OCI-LY1 (cell line): Measurements from ENCODE around the gene CIPC.

Experiments used
- H2AFZ ChIP-seq: fragments of 200-600 bp; sonication (generic), shearing (Covaris generic); 2 replicates; pipeline ENCODE4 v1.6.0; 2014; ENCODE audit warnings: antibody characterized with exemption, mild to moderate bottlenecking, low read length
- H3F3A ChIP-seq: fragments of 200-600 bp; sonication (generic), shearing (Covaris generic); 2 replicates; pipeline ENCODE4 v1.6.0; 2014; ENCODE audit warnings: mild to moderate bottlenecking, antibody characterized with exemption, low read length, moderate library complexity; ENCODE audit not compliant: insufficient read depth
- H3K27ac ChIP-seq: fragments of 200-600 bp; sonication (generic); 2 replicates; pipeline ENCODE4 v1.5.1; 2014; ENCODE audit warnings: low read length, mixed run types, mild to moderate bottlenecking, low read depth; ENCODE audit not compliant: poor library complexity, severe bottlenecking
- H3K27me3 ChIP-seq: fragments of 200-600 bp; sonication (generic); 2 replicates; pipeline ENCODE4 v1.6.0; 2014; ENCODE audit warnings: antibody characterized with exemption, mild to moderate bottlenecking, low read length, moderate library complexity; ENCODE audit not compliant: insufficient read depth
- H3K36me3 ChIP-seq: fragments of 200-600 bp; sonication (generic); 2 replicates; pipeline ENCODE4 v1.6.1; 2014; ENCODE audit warnings: mild to moderate bottlenecking, antibody characterized with exemption, low read length, moderate library complexity, mixed read lengths; ENCODE audit not compliant: insufficient read depth
- H3K4me1 ChIP-seq: fragments of 200-600 bp; sonication (generic); 2 replicates; pipeline ENCODE4 v1.5.1; 2014; ENCODE audit warnings: mild to moderate bottlenecking, low read length, moderate library complexity; ENCODE audit not compliant: insufficient read depth, severe bottlenecking
- H3K4me2 ChIP-seq: fragments of 200-600 bp; sonication (generic), shearing (Covaris generic); 2 replicates; pipeline ENCODE4 v1.6.1; 2014; ENCODE audit warnings: low read length
- H3K4me3 ChIP-seq: fragments of 200-600 bp; sonication (generic); 2 replicates; pipeline ENCODE4 v1.5.1; 2014; ENCODE audit warnings: low read length, low read depth, mild to moderate bottlenecking, mixed read lengths; ENCODE audit not compliant: poor library complexity, severe bottlenecking
- H3K79me2 ChIP-seq: fragments of 200-600 bp; shearing (Covaris generic); 2 replicates; pipeline ENCODE4 v1.6.1; 2016; ENCODE audit warnings: mixed run types, low read length, mixed read lengths; ENCODE audit not compliant: insufficient read depth
- H3K9ac ChIP-seq: fragments of 200-600 bp; sonication (generic), shearing (Covaris generic); 2 replicates; pipeline ENCODE4 v1.6.1; 2014; ENCODE audit warnings: mild to moderate bottlenecking, low read length, mixed read lengths
- H3K9me2 ChIP-seq: fragments of 200-600 bp; sonication (generic), shearing (Covaris generic); 2 replicates; pipeline ENCODE4 v1.6.1; 2014; ENCODE audit warnings: low read depth, mild to moderate bottlenecking, low read length, mixed read lengths
- H3K9me3 ChIP-seq: fragments of 200-600 bp; shearing (Covaris generic); 2 replicates; pipeline ENCODE4 v1.6.1; 2014; ENCODE audit warnings: low read length, mixed read lengths
- H4K20me1 ChIP-seq: fragments of 200-600 bp; sonication (generic), shearing (Covaris generic); 2 replicates; pipeline ENCODE4 v1.6.0; 2016; ENCODE audit warnings: mild to moderate bottlenecking, low read length; ENCODE audit not compliant: insufficient read depth
- CTCF ChIP-seq: fragments of 200-600 bp; sonication (generic), shearing (Covaris generic); IDR thresholded peaks from 2 replicates; pipeline ENCODE4 v1.5.1; 2017; ENCODE audit warnings: mild to moderate bottlenecking, antibody characterized with exemption, low read length, moderate library complexity, mixed read lengths
- EZH2 ChIP-seq: fragments of 200-600 bp; sonication (generic), shearing (Covaris generic); IDR thresholded peaks from 2 replicates; pipeline ENCODE4 v1.8.0; 2017; ENCODE audit warnings: borderline replicate concordance, mixed run types, mild to moderate bottlenecking, antibody characterized with exemption, low read length, moderate library complexity, mixed read lengths

Gene CIPC

DNA sequence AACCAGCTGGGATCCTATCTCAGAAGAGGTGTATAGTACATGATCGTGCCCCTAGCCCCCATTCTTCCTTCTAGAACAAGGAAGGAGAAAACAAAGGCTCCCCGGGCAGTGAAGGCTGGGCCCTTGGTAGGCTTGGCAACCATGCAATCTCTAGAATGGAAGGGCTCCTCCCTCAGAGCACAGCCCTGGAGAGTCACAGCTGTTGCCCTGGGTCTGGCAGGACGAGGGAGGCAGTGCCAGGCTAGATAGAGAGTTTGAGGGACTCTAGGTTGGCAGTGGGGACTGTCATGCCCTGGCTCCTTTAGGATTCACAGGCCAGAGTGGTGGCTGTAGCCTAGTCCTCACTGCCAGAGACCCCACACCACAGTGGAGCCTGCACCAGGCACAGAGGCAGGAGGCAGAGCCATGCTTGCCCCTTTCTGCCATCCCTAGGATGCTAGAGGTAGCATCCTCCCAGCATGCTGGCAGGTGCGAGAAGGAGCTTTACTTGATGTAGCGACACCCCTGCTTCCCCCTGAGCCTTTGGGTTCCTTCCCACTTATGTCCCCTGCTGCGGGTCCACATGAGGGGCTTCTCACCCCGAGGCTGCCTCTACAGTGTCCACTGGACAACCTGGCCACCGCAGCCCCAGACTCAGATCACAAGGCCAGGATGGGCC lies 33.4 kb upstream of the CIPC start:
- H3K4me3 ChIP-seq: no peak overlapping the region
- H3K27me3 ChIP-seq: peaks cover 6% of the 10 kb centered on the region; the same call in 1 of the 2 replicates
- H3K4me1 ChIP-seq: peaks cover 4% of the 10 kb centered on the region
- no peaks in the 10 kb centered on the region for H3K79me2 ChIP-seq
- no peak overlapping the region for H3K27ac ChIP-seq
- H3K9me2 ChIP-seq: no peaks in the 10 kb centered on the region
- H3K36me3 ChIP-seq: no peaks in the 10 kb centered on the region
- no peak for TF ChIP-seq CTCF
- no peak for TF ChIP-seq EZH2
- no peak overlapping the region for H3K9ac ChIP-seq
- no peak overlapping the region for H3K4me2 ChIP-seq
- H3K9me3 ChIP-seq: no peaks in the 10 kb centered on the region
- no peaks in the 10 kb centered on the region for H4K20me1 ChIP-seq
- no peaks in the 10 kb centered on the region for H3F3A ChIP-seq
- no peak overlapping the region for H2AFZ ChIP-seq

- no peak overlapping the region for H3K9ac ChIP-seq
- no peaks in the 10 kb centered on the region for H3K9me3 ChIP-seq
- no peaks in the 10 kb centered on the region for H4K20me1 ChIP-seq
- H3K9me2 ChIP-seq: no peaks in the 10 kb centered on the region
- peaks cover 6% of the 10 kb centered on the region; the same call in 1 of the 2 replicates for H3K27me3 ChIP-seq
- H3K4me2 ChIP-seq: no peak overlapping the region
- no peak overlapping the region for H3K27ac ChIP-seq
- H3K4me1 ChIP-seq: peaks cover 4% of the 10 kb centered on the region
- no peaks in the 10 kb centered on the region for H3F3A ChIP-seq
- H3K79me2 ChIP-seq: no peaks in the 10 kb centered on the region
- H2AFZ ChIP-seq: no peak overlapping the region
- TF ChIP-seq EZH2 (no peak), CTCF (no peak)
- H3K36me3 ChIP-seq: no peaks in the 10 kb centered on the region
- no peak overlapping the region for H3K4me3 ChIP-seq
These were observed 32.0 kb upstream of the CIPC start for GRCh38 chr14:77065851-77066577.

DNA sequence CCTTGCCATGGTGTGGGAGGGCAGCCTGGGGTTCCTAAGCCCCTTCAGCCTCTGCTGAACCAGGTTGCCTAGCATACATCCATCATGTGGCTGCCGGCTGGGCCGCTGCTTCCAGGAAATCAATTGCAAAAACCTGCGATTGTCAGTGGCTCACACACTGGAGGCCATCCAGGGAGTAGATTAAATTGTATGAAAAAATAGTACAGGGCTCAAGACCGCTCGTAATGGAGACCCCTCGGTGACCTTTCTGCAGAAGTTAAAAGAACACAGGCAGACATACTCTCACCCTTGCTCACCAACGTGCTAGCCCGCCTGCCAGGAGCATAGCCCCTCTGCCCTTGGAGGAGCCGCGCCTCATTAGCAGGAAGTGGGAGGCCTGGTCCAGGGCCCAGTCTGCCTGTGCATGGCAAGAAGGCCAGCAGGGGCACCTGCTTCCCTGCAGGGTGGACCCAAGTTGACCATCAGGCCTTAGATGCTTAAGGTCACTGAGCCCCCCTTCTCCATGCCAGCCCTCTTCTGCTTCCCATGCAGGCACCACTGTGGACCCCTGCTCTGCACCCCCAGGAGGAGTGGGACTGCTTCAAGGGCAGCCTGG lies 31.4 kb upstream of the CIPC start:
- H3K9ac ChIP-seq: no peak overlapping the region
- no peaks in the 10 kb centered on the region for H4K20me1 ChIP-seq
- peaks cover 4% of the 10 kb centered on the region for H3K4me1 ChIP-seq
- no peak overlapping the region for H3K4me3 ChIP-seq
- no peaks in the 10 kb centered on the region for H3K9me3 ChIP-seq
- H3K4me2 ChIP-seq: no peak overlapping the region
- peaks cover 6% of the 10 kb centered on the region; the same call in 1 of the 2 replicates for H3K27me3 ChIP-seq
- H3K79me2 ChIP-seq: no peaks in the 10 kb centered on the region
- H3K27ac ChIP-seq: no peak overlapping the region
- H3K9me2 ChIP-seq: no peaks in the 10 kb centered on the region
- no peaks in the 10 kb centered on the region for H3K36me3 ChIP-seq
- H3F3A ChIP-seq: no peaks in the 10 kb centered on the region
- no peak overlapping the region for H2AFZ ChIP-seq
- TF ChIP-seq CTCF (no peak), EZH2 (no peak)
